ENCODE results near the gene CMTM8.

The CMTM8 gene

GRCh38 chr3:32276279-32276841, 37.9 kb downstream of the CMTM8 start:
- H3K9me3 ChIP-seq (replicated peaks in 1 of 11), result peaks cover 0 to 7% (median 5%) of the 10 kb centered on the region in 11 experiments; a peak in 9 of 22 replicates
- peak overlapping the region; percentile 40 to 93 (median 90); a peak in 21 of 22 replicates for H3K27ac ChIP-seq
- TF ChIP-seq Cebpa-rat (IDR thresholded peaks at IDR 0.05), result peak; percentile 35 to 98 (median 95); a peak in 19 of 22 replicates
- no peaks in the 10 kb centered on the region; a peak in 1 of 22 replicates for H4K20me1 ChIP-seq
- H3K27me3 ChIP-seq, result no peaks in the 10 kb centered on the region
- H3K9ac ChIP-seq, result peak overlapping the region; percentile 64 to 85 (median 79); a peak in 21 of 22 replicates
- H3K4me3 ChIP-seq, result peak overlapping the region; percentile 32 to 72 (median 60); a peak in 18 of 20 replicates
- H3K4me1 ChIP-seq, result peaks cover 47 to 84% (median 63%) of the 10 kb centered on the region in 10 experiments
- H3K36me3 ChIP-seq, result peaks cover 0 to 3% (median 0%) of the 10 kb centered on the region in 11 experiments; a peak in 4 of 22 replicates
- H3K4me2 ChIP-seq, result peak overlapping the region; percentile 84 to 95 (median 91)

DNA sequence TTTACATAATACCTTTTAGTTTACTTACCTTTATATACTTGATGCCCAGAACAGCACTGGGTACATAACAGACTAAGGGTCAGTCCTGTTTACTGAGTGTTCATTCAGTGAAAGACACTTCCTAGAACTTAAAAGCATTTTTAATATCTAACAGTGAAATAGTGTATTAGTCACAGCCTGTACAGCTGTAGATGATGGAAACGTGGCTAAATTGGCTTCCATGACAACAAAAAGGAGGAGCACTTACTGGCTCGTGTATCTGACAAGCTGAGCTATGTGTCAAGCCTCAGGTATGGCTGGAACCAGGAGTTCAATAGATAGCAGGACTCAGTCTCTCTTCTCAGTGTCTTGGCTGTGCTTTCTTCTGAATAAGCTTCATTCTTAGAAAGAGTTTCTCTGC, 40.2 kb downstream of the CMTM8 start:
- Histone ChIP-seq H3K4me3 (no peak overlapping the region), H3K27me3 (no peaks in the 10 kb centered on the region), H3K9me3 (replicated peaks in 1 of 11) (peaks cover 0 to 7% (median 5%) of the 10 kb centered on the region in 11 experiments; a peak in 9 of 22 replicates), H3K9ac (no peak overlapping the region), H3K4me1 (peaks cover 70 to 88% (median 77%) of the 10 kb centered on the region in 10 experiments), H3K27ac (peak overlapping the region in 8 of 11 experiments; percentile 84 to 93 (median 90); a peak in 11 of 22 replicates), H3K4me2 (peak overlapping the region in 10 of 11 experiments; percentile 84 to 95 (median 90); a peak in 20 of 22 replicates), H3K36me3 (no peaks in the 10 kb centered on the region), H4K20me1 (no peaks in the 10 kb centered on the region)
- no peak for TF ChIP-seq Cebpa-rat (IDR thresholded peaks at IDR 0.05)

GRCh38 chr3:32280262-32280910, 41.9 kb downstream of the CMTM8 start:
- peak overlapping the region in 3 of 11 experiments; percentile 2 to 83 (median 82); a peak in 6 of 22 replicates for H3K4me2 ChIP-seq
- peaks cover 0 to 7% (median 5%) of the 10 kb centered on the region in 11 experiments; a peak in 9 of 22 replicates for H3K9me3 ChIP-seq (replicated peaks in 1 of 11)
- peaks cover 71 to 88% (median 79%) of the 10 kb centered on the region in 10 experiments for H3K4me1 ChIP-seq
- no peak for TF ChIP-seq Cebpa-rat (IDR thresholded peaks at IDR 0.05)
- H3K27ac ChIP-seq, result no peak overlapping the region
- H4K20me1 ChIP-seq, result no peaks in the 10 kb centered on the region
- H3K36me3 ChIP-seq, result no peaks in the 10 kb centered on the region
- no peak overlapping the region for H3K4me3 ChIP-seq
- H3K9ac ChIP-seq, result no peak overlapping the region
- no peaks in the 10 kb centered on the region for H3K27me3 ChIP-seq

- peaks cover 0 to 7% (median 5%) of the 10 kb centered on the region in 11 experiments; a peak in 9 of 22 replicates for H3K9me3 ChIP-seq (replicated peaks in 1 of 11)
- peak overlapping the region in 9 of 11 experiments; percentile 11 to 86 (median 82); a peak in 18 of 22 replicates for H3K4me2 ChIP-seq
- H3K27ac ChIP-seq, result peak overlapping the region in 5 of 11 experiments; percentile 9 to 78 (median 27); a peak in 7 of 22 replicates
- no peaks in the 10 kb centered on the region for H3K27me3 ChIP-seq
- no peak overlapping the region for H3K9ac ChIP-seq
- peaks cover 71 to 92% (median 80%) of the 10 kb centered on the region in 10 experiments for H3K4me1 ChIP-seq
- no peaks in the 10 kb centered on the region for H3K36me3 ChIP-seq
- no peak overlapping the region for H3K4me3 ChIP-seq
- no peaks in the 10 kb centered on the region for H4K20me1 ChIP-seq
- TF ChIP-seq Cebpa-rat (IDR thresholded peaks at IDR 0.05), result no peak
These were observed 43.2 kb downstream of the CMTM8 start for GRCh38 chr3:32281570-32282106.

DNA sequence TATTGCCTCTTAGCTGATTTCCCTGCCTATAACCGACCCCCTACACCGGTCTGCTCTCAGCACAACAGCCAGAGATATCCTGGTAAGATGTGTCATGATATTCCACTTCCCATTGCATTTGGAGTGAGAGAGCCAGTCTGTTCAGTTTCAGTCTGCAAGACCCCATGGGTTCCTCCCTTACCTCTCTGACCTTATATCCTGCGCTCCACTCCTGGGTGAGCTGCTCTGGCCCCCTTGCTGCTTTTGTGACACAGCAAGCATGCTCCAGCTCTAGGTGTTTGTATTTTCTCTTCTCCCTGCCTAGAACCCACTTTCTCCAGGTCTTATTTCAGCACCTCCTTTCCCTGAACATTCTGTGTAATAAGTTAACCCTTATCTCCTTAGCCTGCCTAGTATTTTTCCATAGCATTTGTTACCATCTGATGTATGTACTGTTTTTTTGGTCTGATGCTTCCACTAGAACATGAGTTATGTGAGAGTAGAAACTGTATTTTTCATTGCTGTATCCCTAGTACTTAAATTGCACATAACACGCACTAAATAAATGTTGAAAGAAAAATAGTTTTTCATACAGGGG, 44.2 kb downstream of the CMTM8 start:
- peak overlapping the region in 10 of 11 experiments; percentile 3 to 71 (median 56); a peak in 16 of 22 replicates for H3K9ac ChIP-seq
- H3K4me1 ChIP-seq, result peaks cover 67 to 91% (median 74%) of the 10 kb centered on the region in 10 experiments
- peak overlapping the region in 9 of 11 experiments; percentile 49 to 87 (median 78); a peak in 18 of 22 replicates for H3K27ac ChIP-seq

GRCh38 chr3:32283304-32283703, 44.8 kb downstream of the CMTM8 start:
- H3K4me1 ChIP-seq, result peaks cover 60 to 89% (median 74%) of the 10 kb centered on the region in 10 experiments
- H3K27me3 ChIP-seq, result no peaks in the 10 kb centered on the region
- H3K4me3 ChIP-seq, result peak overlapping the region in 7 of 10 experiments; percentile 1 to 30 (median 18); a peak in 8 of 20 replicates

More for the DNA sequence above, 44.2 kb downstream of the CMTM8 start:
- Histone ChIP-seq H3K4me3 (peak overlapping the region in 5 of 10 experiments; percentile 1 to 30 (median 22); a peak in 3 of 20 replicates), H3K27me3 (no peaks in the 10 kb centered on the region), H3K9me3 (replicated peaks in 1 of 11) (peaks cover 0 to 7% (median 5%) of the 10 kb centered on the region in 11 experiments; a peak in 9 of 22 replicates), H3K36me3 (no peaks in the 10 kb centered on the region), H4K20me1 (no peaks in the 10 kb centered on the region), H3K4me2 (peak overlapping the region; percentile 67 to 90 (median 83))
- TF ChIP-seq Cebpa-rat (IDR thresholded peaks at IDR 0.05), result no peak

GRCh38 chr3:32284443-32285212, 46.1 kb downstream of the CMTM8 start:
- H3K4me1 ChIP-seq, result peaks cover 67 to 96% (median 80%) of the 10 kb centered on the region in 10 experiments
- H3K36me3 ChIP-seq, result no peaks in the 10 kb centered on the region
- H3K4me3 ChIP-seq, result no peak overlapping the region
- H4K20me1 ChIP-seq, result no peaks in the 10 kb centered on the region
- H3K9ac ChIP-seq, result peak overlapping the region in 8 of 11 experiments; percentile 28 to 66 (median 53); a peak in 13 of 22 replicates
- TF ChIP-seq Cebpa-rat (IDR thresholded peaks at IDR 0.05), result no peak
- H3K27me3 ChIP-seq, result no peaks in the 10 kb centered on the region
- peak overlapping the region in 8 of 11 experiments; percentile 69 to 87 (median 78); a peak in 16 of 22 replicates for H3K27ac ChIP-seq
- H3K9me3 ChIP-seq (replicated peaks in 1 of 11), result peaks cover 0 to 7% (median 5%) of the 10 kb centered on the region in 11 experiments; a peak in 9 of 22 replicates
- peak overlapping the region; percentile 32 to 86 (median 82); a peak in 20 of 22 replicates for H3K4me2 ChIP-seq

More at GRCh38 chr3:32283304-32283703, 44.8 kb downstream of the CMTM8 start:
- no peak for TF ChIP-seq Cebpa-rat (IDR thresholded peaks at IDR 0.05)
- H3K9me3 ChIP-seq (replicated peaks in 1 of 11), result peaks cover 0 to 7% (median 5%) of the 10 kb centered on the region in 11 experiments; a peak in 9 of 22 replicates
- no peaks in the 10 kb centered on the region for H4K20me1 ChIP-seq
- H3K9ac ChIP-seq, result peak overlapping the region in 10 of 11 experiments; percentile 3 to 71 (median 56); a peak in 18 of 22 replicates
- peak overlapping the region; percentile 67 to 90 (median 83) for H3K4me2 ChIP-seq
- no peaks in the 10 kb centered on the region for H3K36me3 ChIP-seq
- peak overlapping the region in 9 of 11 experiments; percentile 49 to 87 (median 78); a peak in 19 of 22 replicates for H3K27ac ChIP-seq
